Endometrium (tissue), 2 donors: ENCODE results near the gene CD84.
"Not testable (repeated sequence)": the region's sequence is repeated elsewhere in the genome, so short reads cannot be mapped to it uniquely, and the experiment has no call there.

Experiments
- FAIRE-seq: peaks from 2 replicates; lab custom pipeline; 2012; peaks lifted over from hg19 to GRCh38; lab: Jason Lieb, UNC
- donor health status: control.
- donor health status: control.

CD84 gene, protein sequence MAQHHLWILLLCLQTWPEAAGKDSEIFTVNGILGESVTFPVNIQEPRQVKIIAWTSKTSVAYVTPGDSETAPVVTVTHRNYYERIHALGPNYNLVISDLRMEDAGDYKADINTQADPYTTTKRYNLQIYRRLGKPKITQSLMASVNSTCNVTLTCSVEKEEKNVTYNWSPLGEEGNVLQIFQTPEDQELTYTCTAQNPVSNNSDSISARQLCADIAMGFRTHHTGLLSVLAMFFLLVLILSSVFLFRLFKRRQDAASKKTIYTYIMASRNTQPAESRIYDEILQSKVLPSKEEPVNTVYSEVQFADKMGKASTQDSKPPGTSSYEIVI

DNA sequence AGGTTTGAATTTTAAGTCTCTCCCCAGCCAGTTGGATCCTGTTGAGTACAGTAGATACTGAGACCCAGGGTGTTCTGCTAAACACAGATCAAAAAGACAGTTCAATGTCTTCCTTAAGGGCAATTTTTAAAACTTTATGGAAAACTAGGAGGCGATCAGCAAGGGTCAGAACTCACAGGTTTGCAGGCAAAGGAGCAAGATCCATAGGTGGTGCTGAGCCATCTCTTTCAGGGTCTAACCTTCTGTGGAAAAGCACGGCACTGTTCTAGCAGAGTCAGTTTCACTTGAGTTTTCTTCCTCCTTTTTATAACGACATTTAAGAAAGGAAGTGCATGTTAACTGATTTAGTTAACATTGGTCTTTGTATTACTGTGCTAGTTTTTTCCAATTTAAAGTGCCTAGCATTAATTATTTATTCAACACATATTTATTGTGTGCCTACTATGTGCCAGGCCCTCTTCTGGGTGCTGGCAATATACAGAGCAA is at the start of gene CD84:
TSS of gene CD84 (minus strand) at position 281 of the 486 bp plus-strand sequence. CDS start at position 222, 59 bp downstream.
- FAIRE-seq: no peak

DNA sequence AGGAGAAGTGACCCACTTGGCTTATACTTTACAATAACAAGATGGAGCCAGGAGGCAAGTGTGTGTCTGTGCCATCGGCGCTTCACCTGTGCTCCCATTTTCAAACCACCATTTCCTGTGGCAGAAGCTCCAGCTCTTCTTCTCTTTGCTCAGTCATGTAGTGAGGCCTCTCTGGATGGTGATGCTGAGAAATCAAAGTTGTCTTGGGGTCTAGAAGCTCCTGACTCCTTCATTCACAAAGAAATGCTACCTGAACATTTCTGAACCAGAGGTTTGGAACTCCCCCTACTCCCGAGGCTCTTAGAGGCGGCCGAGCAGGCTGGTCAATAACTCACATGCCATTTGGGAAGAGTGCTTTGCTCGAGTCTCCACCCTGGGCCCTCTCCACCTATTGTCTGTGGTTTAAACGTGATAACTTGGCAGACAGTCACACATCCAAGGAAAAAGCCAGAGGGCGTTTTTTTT is 49.5 kb upstream of the CD84 start:
- FAIRE-seq: no peak

DNA sequence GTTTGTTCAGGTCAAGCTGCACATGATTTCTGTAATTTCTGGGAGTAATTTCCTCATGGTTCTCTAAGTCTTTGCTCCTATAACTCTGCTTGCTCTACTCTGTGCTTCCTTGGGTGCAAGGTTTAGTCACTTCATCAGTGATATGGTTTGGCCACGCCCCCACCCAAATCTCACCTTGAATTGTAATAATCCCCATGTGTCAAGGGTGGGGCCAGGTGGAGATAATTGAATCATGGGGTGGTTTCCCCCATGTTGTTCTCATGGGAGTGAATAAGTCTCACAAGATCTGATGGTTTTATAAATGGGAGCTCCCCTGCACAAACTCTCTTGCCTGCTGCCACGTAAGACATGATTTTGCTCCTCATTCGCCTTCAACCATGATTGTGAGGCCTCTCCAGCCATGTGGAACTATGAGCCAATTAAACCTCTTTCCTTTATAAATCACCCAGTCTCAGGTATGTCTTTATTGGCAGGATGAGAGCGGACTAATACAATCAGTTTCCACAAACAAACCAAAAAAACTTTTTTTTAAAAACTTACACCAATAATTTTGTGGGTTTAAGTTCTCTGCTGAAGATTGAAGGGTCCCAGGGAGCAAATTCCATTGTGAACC is 48.5 kb upstream of the CD84 start:
- not testable (repeated sequence) for FAIRE-seq

DNA sequence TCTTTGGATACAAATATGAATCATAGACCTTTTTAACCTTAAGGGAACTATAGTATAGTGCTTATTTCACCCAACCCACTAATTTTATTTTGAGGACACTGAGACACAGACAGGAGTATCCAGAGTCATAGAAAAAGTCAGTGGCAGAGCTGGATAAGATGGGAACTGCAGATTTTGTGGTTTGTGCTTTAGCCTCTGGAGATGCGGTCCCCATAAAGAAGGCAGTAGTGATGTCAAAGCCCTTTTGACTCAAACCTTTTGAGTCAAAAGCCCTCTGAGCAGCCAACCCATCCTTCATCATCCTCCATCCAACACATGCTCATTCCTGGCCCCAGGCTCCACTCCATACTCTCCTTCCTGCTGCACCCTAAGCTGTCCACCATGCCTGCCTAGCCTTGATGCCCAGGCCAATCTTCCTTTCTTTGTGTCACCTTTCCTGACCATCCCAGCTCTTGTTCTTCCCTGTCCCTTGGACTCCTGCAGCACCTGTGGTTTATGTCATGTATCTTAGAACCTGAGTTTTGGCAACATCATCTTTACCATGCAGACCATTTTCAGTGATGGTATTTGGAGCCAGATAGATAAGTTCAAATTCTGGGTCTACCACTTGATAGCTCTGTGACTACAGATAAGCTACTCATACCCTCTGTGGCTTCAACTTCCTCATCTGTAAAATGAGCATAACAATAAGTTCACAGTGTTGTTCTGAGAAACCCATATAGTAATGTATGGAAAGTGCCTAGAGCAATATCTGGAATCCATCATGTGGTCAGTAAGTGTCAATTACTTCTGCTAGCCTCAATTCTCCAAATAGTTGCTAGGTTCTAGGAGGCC is 47.4 kb upstream of the CD84 start:
- FAIRE-seq: no peak

DNA sequence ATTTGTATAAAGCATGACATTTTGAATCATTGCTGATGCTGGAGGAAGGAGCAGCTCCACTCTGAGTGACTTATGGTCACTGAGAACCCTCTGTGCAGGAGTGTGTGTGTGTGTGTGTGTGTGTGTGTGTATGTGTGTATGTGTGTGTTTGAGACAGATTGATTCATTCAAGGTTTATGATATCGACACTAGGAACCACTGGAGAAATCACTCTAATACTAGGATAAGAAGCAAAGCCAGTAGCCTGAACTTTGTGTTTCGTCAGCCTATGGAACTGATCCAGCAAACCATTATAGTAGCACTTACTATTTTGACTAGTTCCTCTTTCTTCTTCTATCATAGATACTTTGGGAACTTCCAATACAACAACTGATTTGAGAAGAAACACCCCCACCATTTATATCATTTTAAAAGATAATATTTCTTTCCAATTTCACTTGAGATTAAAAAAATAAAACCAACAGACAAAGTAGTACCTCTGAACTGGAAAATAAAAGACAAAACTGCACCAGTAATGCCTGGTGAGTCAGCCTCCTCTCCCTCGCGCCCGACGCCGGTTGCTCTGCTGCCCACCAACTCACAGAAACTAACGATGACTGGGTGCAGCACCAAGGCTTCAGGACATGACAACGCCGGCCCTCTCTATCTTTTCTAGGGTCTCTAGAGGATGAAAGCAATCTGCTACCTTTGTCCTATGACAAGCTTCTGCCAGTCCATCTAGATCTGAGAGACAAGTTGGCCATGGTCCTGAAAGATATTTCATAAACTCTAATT is 46.6 kb upstream of the CD84 start:
- no peak for FAIRE-seq

DNA sequence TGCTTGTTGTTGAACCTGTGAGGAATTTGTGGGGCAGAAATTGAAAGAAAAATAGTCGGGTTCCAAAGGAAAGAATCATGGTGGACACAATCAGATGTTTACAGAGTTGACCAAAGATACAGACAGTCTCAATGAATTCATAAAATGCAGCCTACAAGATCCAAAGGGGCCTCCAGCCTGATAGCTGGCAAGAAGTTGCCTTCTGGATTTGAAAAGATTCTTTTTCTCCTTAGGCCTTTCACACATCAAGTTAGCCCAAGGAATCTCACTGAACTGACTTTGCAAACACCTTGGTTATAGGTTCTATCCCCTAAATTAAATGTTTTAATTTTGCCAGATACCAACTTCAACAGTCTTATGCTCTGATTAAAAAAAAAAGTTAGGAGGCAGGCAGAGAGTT is 46.0 kb upstream of the CD84 start:
- FAIRE-seq: no peak

DNA sequence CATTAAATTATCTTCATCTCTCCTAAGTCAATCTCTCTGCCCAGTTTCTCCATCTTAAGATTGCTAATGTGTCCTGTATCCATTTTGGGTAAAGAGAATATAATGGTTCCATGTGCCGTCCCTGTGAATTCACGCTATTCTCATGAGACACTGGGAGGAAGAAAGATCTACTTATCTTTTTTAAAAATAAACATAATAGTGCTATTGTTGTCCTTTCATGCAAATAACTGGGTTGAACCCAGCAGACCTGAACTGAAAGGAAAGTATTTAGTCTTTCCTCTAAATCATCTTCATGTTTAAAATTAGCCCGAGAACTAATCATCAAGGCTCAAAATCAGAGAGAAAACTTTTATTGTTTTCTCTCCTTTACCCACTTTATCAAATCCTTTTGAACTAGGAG is 45.2 kb upstream of the CD84 start:
- FAIRE-seq: no peak

DNA sequence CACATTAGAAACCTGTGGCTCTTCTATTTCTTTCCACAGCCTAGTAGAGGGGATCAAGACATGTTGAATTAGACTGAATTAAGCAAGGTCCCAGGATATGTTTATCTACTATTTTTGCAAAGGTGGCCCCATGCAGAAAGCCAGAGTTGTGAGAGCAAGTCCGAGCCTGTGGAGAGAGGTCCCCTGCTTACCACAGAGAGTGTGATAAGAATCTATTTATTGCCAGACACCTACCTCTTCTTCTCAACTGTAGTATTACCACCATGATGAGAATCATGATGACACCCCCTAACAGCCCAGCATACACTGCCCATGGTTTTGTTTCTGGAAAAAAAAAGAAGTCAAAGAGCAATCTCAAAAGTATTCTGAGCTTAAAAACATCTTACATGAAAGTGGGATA is 44.6 kb upstream of the CD84 start:
- no peak for FAIRE-seq

DNA sequence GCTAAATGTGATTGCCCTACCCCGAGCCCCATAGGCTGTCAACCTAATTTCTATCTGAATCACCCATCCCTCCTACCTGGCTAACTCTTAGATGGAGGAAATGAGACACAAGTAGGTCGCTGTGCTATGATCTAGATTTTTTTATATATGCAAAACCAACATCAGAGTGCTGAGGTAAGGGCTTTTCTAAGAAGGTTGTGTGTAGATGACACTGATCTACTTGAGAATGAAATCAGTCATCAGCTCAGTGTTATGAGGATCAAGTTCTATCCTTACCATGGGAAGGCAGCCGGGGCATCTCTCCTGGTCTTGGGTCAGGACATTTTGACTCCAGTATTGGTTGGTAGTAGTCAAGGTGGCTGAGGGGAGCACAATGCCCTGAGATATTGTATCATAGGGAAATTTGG is 43.9 kb upstream of the CD84 start:
- no peak for FAIRE-seq

DNA sequence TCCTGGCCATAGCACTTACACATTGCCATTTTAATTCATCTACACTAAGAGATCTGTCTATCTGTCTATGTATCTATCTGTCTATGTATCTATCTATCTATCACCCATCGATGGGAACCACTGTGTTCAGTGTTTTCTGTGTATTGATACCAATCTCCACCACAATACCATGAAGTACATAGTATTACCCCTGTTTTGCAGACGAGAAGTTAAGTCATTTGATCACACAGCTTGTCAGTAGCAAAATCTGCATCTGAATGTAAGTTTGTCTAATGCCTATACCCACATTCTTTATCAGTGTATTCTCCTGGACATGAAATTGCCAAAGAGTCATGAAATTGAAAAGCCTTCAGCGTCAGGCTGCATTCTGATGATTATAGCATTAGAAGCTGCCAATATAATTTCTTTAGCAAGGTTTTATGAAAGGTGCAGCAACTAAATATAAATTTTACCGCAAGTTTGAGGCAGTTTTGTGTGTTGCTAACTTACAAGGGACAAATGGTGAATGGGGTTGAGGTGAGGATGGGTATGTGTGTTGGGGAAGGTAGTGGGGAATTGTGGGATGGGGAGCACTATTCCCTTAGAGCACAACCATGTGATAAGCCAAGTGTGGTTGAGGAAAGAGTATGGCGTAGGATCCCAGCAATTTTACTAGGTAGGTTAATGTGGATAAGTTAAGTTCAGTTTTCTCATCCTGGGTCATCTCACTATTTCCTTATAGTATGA is 43.4 kb upstream of the CD84 start:
- no peak for FAIRE-seq

DNA sequence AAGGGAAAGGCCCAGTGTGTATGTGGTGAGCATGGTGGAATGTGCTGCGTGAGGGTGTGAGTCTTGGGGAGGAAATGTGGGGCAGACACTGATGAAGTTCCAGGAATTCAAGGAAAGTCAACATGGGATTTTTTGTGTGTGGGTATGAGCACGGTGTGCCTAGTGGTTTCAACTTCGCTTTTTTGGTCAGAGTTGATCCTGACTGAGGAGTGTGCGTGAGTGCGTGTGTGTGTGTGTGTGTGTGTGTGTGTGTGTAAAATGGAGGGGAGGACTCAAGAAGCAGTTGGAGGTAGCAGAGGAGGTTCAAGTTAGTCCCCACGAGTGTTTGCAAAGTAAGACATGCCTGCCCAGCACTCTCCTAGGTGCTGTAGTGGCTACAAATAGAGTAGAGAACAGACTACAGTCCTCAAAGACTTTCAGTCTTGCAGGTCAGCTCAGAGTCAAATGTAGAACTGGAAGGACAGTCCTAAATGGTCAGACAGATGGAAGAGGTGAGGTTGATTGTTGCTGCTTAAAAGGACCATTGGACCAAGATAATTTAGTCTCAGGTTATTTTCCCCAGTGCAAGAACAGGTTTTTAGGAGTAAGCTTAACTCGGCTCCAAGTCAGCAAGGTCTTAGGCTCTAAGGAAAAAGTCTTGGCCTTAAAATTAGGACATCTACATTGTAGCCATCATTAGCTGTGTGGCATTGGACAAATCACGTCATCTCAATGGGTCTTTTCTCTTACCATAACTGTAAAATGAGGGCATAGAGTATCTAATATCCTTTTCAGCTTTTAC is 42.5 kb upstream of the CD84 start:
- no peak for FAIRE-seq

DNA sequence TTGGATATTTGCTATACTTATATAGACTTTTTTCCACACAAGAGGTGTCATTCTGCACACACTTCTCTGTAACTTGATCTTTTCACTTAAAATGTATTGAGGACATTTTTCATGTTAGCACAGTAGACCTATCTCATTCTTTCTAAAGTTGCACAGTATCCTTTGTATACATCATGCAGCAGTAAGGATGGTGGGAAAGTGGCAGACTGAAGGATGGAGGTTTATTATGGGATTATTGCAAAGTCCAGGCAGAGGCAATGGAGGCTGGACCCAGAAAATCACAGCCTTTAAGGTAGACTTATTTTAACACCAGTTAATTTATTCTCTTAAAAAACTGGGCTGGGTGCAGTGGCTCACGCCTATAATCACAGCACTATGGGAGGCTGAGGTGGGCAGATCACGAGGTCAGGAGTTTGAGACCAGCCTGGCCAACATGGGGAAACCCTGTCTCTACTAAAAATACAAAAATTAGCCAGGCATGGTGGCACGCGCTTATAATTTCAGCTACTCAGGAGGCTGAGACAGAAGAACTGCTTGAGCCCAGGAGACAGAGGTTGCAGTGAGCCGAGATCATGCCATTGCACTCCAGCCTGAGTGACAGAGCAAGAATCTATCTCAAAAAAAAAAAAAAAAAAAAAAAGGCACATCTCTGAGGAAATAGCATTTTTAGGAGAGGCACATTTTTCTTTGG is 41.8 kb upstream of the CD84 start:
- FAIRE-seq: no peak

DNA sequence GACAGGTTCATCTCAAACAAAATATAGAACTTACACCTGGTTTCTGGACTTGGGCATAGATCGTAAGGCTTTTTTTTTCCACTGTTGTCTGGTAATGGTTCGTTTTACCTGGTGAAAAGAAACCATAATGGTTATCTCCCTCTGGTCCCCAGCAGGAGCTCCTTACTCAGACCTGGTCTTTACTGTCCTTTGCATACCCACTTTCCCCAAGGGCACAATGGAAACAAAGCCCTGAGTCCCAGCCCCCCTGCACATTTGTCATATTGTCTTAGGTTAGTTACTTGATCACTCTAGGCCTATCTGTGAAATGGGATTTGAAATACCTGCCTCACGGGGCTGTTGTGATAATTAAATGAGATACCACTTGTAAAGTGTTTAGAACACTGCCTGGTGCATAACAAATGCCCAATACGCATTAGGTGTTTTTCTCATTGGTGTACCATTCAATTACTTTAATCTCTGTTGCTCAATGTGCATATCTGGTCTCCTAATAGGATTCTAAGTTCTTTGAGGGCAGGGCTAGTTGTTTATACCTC is 40.5 kb upstream of the CD84 start:
- FAIRE-seq: no peak

DNA sequence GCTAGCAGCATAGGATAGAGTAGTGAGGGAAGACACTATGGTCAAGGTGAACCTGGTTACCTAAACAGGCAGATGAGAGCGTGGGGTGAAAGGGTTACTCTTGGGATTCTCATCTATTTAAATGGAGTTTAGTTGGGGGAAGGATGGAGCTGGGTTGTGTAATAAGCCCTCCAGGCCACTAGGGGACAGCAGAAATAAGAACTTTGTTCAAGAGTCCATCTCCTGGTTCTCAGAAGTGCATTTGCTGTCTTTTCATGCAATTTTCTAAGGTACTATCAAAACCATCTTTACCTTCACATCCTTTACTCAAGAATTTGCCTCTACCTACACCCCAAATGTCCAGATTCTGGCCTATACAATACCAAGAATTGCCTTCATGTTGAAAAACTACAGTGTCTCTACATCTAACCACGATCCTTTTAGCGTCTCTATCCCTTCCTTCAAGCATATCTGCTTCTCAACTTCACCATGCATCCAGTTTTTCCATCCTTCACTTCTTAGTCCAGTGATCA is 39.5 kb upstream of the CD84 start:
- FAIRE-seq: no peak

DNA sequence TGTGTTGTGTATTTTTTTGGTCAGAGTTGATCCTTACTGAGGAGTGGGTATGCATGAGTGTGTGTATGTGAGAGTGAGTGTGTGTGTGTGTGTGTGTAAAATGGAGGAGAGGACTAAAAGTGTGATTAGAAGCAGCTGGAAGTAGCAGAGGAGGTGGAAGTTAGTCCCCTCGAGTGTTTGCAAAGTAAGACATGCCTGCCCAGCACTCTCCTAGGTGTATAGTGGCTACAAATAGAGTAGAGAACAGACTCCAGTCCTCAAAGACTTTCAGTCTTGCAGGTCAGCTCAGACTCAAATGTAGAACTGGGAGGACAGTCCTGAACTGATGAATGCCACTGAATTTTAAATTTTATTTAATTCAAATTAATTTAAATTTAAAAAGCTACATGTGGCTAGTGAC is 39.0 kb upstream of the CD84 start:
- FAIRE-seq: no peak

DNA sequence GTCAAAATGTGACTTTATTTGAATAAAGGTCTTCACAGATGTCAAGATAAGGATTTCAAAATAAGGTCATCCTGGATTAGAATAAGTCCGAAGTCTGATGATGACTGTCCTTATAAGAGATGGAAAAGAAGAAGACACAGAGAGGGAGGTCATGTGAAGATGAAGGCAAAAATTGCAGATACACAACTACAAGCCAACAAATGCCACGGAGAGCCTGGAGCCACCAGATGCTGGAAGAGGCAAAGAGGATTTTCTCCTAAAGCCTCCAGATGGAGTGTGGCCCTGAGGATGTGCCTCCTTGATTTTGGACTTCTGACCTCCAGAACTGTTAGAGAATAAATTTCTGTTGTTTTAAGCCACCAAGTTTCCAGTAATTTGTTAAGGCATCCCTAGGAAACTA is 36.4 kb upstream of the CD84 start:
- no peak for FAIRE-seq

DNA sequence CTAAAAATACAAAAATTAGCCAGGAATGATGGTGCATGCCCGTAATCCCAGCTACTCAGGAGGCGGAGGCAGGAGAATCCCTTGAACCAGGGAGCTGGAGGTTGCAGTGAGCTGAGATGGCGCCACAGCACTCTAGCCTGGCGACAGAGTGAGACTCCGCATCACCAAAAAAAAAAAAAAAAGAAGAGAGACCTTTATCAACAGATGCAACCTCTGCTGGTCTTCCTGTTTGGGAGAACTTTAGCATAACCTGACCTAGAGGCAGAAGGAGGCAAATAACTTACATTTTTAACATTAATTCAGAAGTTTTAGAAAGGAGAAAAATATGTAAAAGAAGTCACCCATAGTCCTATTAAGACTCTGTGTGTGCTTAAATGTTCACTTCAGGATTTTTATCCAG is 35.1 kb upstream of the CD84 start:
- no peak for FAIRE-seq

DNA sequence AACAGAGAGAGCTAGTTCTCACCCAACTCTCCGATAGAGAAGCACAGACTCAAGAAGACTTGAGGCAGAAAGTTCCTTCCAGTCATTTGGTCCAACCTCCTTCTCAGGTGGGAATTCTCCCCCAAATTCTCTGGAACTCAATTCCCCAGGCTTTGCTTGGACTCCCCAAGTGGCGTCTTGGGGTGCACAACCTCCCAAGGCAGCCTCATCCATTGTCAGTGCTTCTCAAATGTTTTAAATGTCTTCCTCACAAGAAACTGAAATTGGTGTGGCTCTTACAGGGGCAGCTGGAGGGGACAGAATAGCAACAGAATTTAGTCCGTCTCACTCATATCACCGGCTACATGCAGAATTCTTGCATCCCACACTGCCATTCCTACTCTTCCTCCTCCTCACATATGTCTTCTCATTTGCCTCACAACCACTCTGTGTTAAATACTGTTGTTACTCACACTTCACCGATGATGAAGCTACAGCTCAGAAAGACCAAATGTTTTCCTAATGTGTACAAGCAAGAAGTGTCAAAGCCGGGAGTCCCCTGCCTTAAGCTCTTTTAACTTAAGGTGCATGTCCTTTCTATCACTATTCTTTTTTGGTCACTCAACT is 33.4 kb upstream of the CD84 start:
- no peak for FAIRE-seq
